ENCODE measurements around the gene TTBK1.

The TTBK1 gene

DNA sequence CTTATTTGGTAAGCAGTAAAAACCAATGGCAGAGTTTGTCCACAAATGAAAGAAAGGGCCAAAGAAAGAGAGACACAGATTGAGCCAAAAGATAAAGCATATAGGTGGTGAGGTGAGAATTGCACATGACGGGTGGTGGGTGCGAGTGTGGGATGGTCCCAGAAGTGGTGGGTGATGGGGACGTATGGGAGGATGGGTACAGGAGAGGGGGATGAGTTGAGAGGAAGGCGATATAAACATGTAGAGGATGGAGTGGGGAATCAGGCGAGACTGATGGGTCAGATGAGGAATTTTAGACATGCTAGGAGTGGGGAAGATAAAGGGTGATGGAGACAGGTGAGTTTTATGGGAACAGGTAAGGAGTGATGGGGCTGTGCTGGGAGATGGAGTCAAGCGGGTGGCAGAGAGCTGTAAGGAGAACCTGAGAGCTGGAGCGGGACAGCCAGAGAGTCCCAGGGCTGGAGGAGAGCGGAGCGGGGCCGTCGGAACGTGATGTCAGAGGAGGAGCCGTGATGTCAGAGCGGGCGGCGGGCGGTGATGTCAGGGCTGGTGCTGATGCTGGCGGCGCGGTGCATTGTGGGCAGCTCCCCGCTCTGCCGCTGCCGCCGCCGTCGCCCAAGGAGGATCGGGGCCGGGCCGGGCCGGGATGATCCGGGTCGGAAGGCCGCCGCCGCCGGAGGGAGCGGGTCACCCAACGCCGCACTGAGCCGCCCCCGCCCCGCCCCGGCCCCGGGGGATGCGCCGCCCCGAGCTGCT lies at the start of gene TTBK1:
Gene TTBK1 (plus strand): TSS at position 574 of the 756 bp plus-strand sequence. CDS start 3,180 bp downstream, outside the sequence.
- no peak for DNase-seq

DNA sequence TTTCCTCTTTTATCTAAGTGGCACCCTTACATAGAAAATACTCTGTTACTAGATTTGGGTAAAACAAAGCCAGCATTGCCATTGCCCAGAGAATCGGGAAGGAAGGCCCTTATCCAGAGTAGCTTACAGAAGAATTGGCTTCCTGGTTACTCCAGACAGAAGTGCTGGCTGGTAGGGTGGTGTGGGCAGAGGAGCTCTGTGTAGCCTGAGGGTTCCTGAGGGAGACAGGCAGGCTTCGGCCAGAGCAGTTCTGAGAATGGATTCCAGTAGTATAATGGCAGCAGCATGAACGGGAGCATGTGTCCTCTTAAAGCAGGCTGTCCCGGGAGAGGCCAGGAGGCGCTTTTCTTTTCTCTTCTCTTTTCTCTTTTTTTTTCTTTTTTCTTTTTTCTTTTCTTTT lies 49.4 kb upstream of the TTBK1 start:
- DNase-seq = no peak

DNA sequence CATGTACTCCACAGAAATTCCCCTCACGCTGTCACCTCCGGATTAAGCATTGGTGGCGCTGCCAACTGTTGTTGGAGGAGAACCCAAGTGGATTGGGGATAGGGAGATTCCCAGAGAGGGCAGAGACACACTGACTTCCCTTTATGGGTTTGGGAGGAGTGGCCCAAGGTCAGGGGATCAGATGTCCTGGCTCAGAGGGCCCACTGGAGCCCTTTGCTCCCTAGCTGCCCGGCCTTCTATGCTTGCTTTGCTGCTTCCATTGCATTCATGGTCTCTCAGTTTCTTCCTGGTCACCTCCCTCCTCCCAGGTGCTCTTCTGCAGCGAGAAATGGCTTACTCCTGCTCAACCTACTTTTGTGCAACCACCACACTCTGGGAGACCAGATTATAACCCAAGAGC lies 46.9 kb upstream of the TTBK1 start:
- no peak for DNase-seq

DNA sequence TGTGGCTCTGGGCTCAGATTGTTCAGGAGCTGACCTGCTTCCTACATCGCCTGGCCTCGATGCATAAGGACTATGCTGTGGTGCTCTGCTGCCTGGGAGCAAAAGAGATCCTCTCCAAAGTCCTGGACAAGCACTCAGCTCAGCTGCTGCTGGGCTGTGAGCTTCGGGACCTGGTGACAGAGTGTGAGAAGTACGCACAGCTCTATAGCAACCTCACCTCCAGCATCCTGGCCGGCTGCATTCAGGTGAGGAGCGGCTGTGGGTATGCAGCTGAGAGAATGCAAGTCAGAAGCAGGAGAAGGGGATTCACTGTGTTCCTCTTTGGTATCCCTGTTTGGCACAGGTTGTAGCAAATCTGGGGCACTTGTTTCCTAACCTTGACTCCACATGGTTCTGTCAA lies 43.4 kb upstream of the TTBK1 start:
- no peak for DNase-seq

DNA sequence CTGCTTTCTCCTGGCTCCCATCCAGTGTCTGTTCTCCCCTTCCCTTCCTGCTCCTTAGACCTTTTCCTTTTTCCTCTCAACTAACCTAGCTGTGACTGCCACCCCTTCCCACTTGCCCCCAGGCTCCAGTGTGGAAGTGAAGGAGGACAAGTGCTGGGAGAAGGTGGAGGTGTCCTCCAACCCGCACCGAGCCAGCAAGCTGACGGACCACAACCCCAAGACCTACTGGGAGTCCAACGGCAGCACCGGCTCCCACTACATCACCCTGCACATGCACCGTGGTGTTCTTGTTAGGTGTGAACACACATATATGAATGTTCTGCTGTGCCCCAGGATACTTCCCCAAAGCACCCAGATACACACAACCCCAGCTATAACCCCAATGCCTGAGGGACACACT lies 42.7 kb upstream of the TTBK1 start:
- DNase-seq = no peak

DNA sequence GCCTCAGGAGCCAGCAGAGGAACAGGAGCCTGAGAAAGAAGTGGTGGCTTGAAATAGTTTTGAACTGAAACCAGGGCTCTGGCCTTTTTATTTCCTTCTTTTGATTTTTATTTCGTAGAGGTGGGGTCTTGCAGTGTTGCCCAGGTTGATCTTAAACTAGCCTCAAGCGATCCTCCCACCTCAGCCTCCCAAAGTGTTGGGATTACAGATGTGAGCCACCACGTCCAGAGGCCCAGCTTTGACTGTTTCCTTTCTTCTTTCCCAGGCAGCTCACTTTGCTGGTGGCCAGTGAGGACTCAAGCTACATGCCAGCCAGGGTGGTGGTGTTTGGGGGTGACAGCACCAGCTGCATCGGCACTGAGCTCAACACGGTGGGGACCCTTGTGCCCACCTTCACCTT lies 40.8 kb upstream of the TTBK1 start:
- DNase-seq = no peak

DNA sequence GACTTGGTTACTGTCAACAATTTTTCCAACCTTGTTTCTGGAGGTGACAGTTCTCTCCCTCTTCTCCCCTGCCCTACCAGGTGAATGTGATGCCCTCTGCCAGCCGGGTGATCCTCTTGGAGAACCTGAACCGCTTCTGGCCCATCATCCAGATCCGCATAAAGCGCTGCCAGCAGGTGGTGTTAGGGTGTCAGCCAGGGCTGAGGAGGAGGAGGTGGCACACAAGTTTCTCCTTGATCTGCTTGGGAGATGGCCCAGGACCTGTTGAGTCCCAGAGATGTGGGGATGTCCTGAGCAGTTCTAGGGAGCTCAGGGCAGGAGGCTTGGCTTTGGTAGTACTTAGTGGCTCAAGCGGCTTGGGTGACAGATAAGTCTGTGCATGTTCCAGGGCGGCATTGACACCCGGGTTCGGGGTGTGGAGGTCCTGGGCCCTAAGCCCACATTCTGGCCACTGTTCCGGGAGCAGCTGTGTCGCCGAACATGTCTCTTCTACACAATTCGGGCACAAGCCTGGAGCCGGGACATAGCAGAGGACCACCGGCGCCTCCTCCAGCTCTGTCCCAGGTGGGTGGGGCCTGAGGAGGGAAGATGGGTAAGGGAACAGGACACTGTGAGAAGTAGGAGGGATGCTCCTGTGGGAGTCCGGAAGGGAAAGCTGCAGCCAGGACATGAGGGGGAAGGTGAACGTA lies 40.1 kb upstream of the TTBK1 start:
- no peak for DNase-seq

DNA sequence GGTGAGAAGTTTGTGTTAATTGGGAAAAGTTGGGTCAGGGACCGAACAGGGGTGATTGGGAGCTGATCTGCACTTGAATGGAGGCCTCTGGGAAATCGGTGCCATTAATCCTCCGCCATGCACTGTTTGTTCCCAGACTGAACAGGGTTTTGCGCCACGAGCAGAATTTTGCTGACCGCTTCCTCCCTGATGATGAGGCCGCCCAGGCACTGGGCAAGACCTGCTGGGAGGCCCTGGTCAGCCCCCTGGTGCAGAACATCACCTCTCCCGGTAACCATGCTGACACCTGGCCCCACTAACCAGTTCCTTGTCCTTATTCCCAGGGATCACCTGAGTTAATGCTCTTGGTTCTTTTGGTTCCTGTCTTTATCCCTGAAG lies 39.6 kb upstream of the TTBK1 start:
- DNase-seq = no peak

DNA sequence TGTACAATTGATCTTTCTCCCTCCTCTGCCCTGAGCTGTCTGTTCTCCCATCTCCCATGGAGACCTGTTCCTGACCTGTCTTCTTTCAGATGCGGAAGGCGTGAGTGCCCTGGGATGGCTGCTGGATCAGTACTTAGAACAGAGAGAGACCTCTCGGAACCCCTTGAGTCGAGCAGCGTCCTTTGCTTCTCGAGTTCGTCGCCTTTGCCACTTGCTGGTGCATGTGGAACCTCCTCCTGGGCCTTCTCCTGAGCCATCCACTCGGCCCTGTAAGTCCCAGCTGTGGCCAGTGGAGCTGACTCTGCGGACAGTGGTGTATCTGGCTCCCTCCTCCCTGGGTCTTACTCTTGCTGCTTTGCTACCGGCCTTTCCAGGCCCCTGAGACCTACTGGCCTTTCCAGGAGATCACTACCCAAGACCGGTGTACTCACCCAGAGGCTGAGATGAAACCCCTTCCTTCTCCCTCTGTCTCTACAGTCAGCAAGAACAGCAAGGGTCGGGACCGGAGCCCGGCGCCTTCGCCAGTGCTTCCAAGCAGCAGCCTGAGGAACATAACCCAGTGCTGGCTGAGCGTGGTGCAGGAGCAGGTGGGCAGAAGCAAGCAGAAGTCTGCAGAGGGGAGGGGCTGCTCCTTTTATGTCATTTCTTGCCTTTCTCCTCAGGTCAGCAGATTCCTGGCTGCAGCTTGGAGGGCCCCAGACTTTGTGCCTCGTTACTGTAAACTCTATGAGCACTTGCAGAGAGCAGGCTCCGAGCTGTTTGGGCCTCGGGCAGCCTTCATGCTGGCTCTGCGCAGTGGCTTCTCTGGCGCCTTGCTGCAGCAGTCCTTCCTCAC lies 38.8 kb upstream of the TTBK1 start:
- no peak for DNase-seq

DNA sequence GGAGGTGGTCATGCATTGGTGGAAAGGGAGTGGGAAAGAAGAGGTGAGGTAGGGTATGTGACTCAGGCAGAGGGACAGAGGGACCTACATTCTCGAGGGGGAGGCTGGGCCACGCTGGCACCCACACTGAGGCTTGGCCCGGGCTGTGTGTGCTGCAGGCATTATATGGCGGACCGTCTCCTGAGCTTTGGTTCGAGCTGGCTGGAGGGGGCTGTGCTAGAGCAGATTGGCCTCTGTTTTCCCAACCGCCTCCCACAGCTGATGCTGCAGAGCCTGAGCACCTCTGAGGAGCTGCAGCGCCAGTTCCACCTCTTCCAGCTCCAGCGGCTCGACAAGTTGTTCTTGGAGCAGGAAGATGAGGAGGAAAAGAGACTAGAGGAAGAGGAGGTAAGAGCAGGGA lies 37.4 kb upstream of the TTBK1 start:
- DNase-seq = no peak

DNA sequence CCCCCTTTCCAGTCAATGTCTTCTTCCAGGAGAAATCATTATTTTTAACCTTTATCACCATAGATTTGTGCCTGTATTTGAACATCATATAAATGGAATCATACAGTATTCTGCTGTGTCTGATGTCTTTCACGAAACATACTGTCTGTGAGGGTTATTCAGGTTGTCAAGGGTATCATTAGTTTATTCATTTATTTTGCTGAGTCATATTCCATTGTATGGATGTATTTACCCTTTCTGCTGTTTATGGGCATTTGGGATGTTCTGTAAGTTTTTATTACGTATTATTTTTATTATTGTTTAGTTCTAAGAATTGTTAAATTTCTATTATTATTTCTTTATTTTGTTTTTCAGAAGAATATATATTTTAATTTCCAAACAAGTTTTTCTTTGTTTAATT lies 36.0 kb upstream of the TTBK1 start:
- no peak for DNase-seq

DNA sequence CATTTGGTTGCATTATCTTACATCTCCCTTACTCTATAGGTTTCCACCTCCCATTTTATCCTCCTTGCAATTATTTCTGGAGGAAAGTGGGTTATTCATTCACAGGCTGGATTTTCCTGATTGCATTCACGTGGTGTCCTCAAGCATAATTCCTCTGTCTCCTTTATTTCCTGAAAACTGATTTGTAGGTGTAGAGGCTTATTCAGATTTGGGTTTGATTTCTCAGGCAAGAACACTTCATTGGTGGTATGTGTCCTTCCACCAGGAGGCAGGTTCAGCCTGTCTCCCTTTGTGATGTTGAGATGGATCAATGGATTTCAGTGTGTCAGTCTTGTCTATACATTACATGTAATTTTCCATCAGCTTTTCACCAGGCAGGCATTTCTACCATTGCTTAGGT lies 31.3 kb upstream of the TTBK1 start:
- no peak for DNase-seq

DNA sequence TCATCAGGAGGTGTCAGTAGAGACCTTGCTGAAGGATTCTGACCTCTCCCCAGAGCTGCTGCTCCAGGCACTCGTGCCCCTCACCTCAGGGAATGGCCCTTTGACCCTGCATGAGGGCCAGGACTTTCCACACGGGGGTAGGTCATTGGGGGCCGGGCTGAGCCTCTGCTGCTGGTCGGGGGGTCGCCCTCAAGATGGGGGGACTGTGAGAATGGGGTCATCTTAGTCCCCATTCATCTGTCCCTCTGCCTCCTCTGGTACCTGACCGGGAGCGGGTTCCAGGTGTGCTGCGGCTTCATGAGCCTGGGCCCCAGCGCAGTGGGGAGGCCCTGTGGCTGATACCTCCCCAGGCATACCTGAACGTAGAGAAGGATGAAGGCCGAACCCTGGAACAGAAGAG lies 29.9 kb upstream of the TTBK1 start:
- DNase-seq = no peak

DNA sequence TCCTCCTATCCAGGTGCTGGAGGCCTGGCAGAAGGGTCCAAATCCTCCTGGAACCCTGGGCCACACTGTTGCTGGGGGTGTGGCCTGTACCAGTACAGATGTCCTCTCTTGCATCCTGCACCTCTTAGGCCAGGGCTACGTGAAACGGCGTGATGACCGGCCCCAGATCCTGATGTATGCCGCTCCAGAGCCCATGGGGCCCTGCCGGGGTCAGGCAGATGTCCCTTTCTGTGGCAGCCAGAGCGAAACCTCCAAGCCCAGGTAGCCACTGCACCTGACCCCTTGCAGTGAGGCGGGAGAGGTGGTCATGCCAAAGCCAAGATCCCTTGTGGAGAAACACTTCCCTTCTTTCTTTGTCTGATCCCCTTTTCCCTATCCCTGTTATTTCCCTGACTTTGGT lies 28.2 kb upstream of the TTBK1 start:
- no peak for DNase-seq

DNA sequence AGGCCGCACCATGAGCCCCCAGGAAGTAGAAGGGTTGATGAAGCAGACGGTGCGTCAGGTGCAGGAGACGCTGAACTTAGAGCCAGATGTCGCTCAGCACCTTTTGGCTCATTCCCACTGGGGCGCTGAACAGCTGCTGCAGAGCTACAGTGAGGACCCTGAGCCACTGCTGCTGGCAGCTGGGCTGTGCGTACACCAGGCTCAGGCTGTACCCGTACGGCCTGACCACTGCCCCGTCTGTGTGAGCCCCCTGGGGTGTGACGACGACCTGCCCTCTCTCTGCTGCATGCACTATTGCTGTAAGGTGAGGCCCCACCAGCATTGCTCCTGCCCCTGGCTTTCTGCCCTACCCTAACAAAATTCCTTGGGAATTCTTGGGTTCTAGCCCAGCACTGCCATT lies 27.1 kb upstream of the TTBK1 start:
- no peak for DNase-seq

DNA sequence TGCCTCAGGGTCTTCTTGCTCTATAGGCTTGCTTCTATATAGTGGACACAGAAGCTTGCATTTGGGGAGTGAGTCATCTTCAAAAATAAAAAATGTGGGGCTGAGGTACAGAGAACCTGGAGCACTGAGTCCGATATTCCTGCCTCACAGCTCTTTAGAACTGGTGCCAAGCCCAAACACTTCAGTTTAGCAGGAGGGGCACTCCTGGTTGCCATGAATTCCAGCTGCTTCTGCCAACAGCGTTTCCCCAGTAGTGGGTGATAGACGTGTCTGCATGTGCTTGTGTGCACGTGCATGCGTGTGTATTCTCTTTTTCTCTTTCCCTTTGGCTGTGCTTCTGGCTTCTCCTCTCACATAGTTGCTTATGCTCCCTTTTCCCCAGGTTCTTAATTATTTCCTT lies 25.9 kb upstream of the TTBK1 start:
- DNase-seq = no peak

DNA sequence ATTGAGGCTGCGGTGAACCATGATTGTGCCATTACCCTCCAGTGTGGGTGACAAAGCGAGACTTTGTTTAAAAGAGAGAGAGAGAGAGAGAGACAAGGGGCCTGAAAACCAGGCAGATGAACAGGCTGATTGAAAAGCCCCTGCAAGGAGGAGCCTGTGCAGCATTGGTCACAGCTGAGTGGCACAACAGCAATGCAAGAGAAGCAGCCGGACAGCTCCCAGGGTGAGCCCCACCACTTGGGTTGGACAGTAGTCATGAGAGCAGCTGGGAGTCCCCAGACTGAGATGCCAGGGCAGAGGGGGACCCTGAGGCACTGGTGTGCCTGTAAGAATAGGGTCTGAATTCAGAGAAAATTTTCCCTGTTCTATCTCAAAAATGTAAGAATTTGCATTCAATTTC lies 24.2 kb upstream of the TTBK1 start:
- DNase-seq = no peak

DNA sequence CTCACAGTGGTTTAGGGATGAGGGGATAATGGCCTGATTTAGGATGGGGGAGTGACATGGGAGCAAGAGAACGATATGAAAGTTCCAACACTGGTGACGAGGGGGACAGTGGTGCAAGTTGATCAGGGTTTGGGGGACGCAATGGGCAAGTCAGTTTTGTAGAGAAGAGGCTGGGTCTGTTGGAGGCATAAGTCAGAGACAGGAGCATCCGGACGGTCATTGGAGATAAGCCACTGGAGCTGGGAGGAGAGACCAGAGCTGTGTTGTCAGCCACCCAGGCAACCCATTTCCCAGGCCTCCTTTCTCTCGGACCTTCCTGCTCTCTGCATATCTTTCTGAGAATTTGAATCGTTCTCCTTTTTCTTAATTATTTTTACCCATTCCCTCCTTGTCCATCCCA lies 23.5 kb upstream of the TTBK1 start:
- DNase-seq = no peak

DNA sequence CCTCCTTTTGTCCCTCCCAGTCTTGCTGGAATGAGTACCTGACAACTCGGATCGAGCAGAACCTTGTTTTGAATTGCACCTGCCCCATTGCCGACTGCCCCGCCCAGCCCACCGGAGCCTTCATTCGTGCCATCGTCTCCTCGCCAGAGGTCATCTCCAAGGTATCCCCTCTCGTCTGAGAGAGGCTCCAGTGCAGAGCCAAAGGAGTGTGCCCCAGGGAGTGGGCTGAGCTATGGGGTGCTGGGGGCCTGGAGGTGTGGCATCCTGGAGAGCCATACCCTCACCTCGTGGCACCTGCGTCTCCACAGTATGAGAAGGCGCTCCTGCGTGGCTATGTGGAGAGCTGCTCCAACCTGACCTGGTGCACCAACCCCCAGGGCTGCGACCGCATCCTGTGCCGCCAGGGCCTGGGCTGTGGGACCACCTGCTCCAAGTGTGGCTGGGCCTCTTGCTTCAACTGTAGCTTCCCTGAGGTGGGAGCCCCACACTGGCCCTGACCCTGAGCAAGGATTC lies 22.8 kb upstream of the TTBK1 start:
- no peak for DNase-seq

DNA sequence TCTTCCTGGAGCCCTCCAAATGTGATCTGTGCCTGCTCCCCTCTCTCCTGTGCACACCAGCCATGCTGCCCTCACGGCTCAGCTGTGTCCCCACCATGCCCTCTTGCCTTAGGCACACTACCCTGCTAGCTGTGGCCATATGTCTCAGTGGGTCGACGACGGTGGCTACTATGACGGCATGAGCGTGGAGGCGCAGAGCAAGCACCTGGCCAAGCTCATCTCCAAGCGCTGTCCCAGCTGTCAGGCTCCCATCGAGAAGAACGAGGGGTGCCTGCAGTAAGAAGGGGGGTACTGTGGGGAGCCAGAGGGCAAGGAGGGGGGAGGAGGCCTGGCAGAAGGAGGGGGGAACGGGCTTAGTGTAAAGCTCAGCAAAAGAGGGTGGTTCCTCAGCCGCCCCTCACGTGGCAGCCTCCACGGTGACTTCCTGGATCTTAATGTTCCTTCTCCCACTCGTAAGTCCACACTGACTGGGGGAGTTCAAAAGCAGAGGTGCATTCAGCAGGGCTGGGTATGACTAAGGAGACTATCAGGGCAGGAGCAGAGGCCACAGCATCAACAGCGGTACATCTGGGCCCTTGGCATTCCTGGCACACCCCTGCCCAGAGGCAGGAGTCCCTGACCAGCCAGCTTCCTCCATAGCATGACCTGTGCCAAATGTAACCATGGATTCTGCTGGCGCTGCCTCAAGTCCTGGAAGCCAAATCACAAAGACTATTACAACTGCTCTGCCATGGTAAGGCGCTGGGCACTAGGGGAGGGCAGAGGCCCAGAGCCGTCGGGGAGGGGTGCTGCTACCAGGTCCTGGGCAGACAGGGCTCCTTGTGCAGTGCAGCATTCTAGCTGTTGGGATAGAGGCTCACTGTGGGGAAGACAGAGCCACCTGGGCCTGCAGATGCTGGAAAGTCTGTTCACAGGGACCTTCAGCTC lies 22.0 kb upstream of the TTBK1 start:
- DNase-seq = no peak

DNA sequence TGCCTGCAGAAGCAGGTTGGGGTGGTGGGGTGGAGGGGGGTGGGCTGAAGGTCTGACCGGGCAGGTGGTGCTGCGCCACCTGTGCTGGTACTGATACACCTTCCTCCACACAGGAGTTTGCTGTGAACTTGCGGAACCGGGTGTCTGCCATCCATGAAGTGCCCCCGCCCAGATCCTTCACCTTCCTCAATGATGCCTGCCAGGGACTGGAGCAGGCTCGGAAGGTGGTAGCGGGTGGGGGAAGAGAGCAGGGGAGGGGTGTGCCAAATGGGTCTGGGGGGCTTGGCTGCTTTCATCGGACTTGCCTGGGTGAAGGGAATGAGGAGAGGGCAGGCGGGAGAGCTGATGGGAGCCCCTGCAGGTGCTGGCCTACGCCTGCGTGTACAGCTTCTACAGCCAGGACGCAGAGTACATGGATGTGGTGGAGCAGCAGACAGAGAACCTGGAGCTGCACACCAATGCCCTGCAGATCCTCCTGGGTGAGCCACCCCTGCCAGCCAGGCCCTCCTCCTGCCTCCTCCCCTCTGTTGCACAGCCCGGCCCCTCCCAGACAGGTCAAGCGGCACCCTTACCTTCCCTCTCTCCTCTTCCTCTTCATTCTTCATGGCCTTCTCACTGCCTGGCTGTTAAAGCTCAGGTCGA lies 20.7 kb upstream of the TTBK1 start:
- no peak for DNase-seq

DNA sequence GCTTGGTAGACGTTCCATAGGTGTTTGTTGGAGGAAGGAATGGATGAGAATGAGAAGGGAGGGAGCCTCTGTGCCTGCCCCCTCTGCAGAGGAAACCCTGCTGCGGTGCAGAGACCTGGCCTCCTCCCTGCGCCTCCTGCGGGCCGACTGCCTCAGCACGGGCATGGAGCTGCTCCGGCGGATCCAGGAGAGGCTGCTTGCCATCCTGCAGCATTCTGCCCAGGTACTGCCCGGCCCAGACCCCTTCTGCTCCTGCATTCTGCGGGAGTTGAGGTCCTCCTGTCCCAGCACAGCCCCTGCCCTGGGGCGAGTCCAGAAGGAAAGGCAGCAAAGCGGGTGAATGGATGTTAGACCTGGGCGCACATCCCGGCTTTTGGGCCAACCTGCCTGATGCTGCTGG lies 20.1 kb upstream of the TTBK1 start:
- DNase-seq = no peak
